AG04450 (cell line): ENCODE data around the gene ZNF385D. TPM values are rescaled to one million over a fixed set of nuclear protein-coding genes. Genes with fewer than 3 reads are reported as not detected.

Experiments used
- CTCF ChIA-PET: fragments of 300-600, 350-600 bp; formaldehyde crosslinking; extraction: SDS; loops from one replicate; lab custom pipeline; 2022; ENCODE audit warnings: antibody characterized with exemption, inconsistent platforms; lab: Charles Lee
- POLR2A ChIA-PET: fragments of 350-600 bp; formaldehyde crosslinking; extraction: SDS; loops from one replicate; lab custom pipeline; 2021; ENCODE audit warnings: antibody characterized with exemption, inconsistent platforms; lab: Yijun Ruan, JAX
- DNase-seq: peaks from one replicate; pipeline ENCODE4 v3.0.0-alpha.2; 2011; ENCODE audit warnings: low read depth, low spot score
- H3K27ac ChIP-seq: one replicate; pipeline ENCODE4 v1.5.1; 2012; ENCODE audit warnings: low read depth, low read length, control low read depth
- H3K27me3 ChIP-seq: one replicate; pipeline ENCODE4 v1.6.0; 2012; ENCODE audit warnings: low read length; ENCODE audit not compliant: control insufficient read depth, insufficient read depth
- H3K4me3 ChIP-seq: 2 replicates; pipeline ENCODE4 v1.5.1; 2011; ENCODE audit warnings: mild to moderate bottlenecking, low read depth, low read length, control low read depth
- H3K9me3 ChIP-seq: 2 replicates; pipeline ENCODE4 v1.5.1; 2012; ENCODE audit warnings: low read length; ENCODE audit not compliant: control insufficient read depth, insufficient read depth
- polyA plus RNA-seq: library from polyadenylated mRNA; depleted of rRNA; stranded (reverse); fragments of >200 nt; gene quantifications from 2 replicates; pipeline ENCODE4 v1.2.3, GENCODE V29; 2011
- TF ChIP-seq, protein P1 (sequence below): IDR thresholded peaks from 2 replicates; pipeline ENCODE4 v1.5.1; 2011; ENCODE audit warnings: low read depth, low read length, control low read depth, inconsistent platforms

Gene ZNF385D
- polyA plus RNA-seq, 1 experiment = 0.10 TPM

DNA sequence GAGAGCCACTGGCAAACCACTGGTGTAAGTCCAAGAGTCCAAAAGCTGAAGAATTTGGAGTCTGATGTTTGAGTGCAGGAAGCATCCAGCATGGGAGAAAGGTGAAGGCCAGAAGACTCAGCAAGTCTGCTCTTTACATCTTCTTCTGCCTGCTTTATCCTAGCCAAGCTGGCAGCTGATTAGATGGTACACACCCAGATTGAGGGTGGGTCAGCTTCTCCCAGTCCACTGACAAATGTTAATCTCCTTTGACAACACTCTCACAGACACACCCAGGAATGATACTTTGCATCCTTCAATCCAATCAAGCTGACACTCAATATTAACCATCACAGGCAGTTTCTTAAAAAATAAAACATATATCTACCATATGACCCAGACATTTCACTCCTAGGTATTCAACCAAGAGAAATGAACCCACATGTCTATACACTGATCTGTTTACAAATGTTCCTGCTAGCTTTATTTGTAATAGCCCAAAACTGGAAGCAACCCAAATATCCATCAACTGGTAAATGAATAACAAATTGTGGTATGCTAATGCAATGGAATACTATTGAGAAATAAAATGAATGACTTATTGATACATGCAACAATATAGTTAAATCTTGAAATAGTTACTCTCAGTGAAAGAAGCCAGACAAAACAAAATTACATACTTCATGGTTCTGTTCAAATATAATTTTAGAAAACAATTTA is 373.8 kb downstream of the ZNF385D start:
- no peak for DNase-seq
- no peak overlapping the region for H3K27ac ChIP-seq
- CTCF ChIA-PET = no interaction called here
- TF ChIP-seq, protein P1, sequence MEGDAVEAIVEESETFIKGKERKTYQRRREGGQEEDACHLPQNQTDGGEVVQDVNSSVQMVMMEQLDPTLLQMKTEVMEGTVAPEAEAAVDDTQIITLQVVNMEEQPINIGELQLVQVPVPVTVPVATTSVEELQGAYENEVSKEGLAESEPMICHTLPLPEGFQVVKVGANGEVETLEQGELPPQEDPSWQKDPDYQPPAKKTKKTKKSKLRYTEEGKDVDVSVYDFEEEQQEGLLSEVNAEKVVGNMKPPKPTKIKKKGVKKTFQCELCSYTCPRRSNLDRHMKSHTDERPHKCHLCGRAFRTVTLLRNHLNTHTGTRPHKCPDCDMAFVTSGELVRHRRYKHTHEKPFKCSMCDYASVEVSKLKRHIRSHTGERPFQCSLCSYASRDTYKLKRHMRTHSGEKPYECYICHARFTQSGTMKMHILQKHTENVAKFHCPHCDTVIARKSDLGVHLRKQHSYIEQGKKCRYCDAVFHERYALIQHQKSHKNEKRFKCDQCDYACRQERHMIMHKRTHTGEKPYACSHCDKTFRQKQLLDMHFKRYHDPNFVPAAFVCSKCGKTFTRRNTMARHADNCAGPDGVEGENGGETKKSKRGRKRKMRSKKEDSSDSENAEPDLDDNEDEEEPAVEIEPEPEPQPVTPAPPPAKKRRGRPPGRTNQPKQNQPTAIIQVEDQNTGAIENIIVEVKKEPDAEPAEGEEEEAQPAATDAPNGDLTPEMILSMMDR = no peak
- H3K9me3 ChIP-seq = no peaks in the 10 kb centered on the region
- H3K27me3 ChIP-seq = no peaks in the 10 kb centered on the region
- POLR2A ChIA-PET = no interaction called here
- no peak overlapping the region for H3K4me3 ChIP-seq

DNA sequence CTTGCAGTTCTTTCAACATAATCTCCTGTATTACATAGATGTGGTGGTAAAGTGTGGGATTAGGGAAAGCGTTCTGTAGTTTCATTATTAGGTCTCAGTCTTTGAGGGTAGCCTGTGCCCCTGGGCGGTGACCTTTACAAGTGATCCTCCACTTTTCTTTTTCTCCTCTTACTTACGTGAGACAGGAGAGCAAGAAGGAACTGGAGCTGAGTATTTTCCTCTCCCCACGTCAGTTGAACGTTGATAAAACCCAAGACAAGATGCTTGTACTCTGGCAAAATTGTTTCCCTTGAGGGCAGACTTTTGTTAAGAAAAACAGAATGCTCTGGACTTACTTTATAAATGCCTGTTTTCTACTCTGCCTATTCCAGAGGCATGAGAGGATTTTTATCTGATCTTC is 378.7 kb downstream of the ZNF385D start:
- TF ChIP-seq, protein P1 = no peak
- Histone ChIP-seq H3K4me3 (no peak overlapping the region), H3K27ac (no peak overlapping the region), H3K27me3 (no peaks in the 10 kb centered on the region), H3K9me3 (no peaks in the 10 kb centered on the region)
- POLR2A ChIA-PET = no interaction called here
- CTCF ChIA-PET = no interaction called here
- DNase-seq = no peak
